ENCODE data around the gene APC2.
"Not testable (repeated sequence)": the region's sequence is repeated elsewhere in the genome, so short reads cannot be mapped to it uniquely, and the experiment has no call there.

DNA sequence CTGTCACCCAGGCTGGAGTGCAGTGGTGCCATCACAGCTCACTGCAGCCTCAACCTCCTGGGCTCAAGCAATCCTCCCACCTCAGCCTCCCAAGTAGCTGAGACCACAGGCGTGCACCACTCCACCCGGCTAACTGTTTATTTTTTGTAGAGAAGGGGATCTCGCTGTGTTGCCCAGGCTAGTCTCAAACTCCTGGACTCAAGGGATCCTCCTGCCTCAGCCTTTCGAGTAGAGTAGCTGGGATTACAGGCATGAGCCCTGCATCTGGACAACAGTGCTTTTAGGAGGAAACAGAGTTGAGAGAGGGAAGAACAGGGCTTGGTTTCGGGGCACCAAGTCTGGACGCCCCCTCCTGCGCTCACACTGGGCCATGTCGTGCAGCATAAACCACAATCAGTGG lies 69.9 kb downstream of the APC2 start:
- TF ChIP-seq POLR2AphosphoS5 (IDR thresholded peaks at IDR 0.05); EP300 (conservative IDR thresholded peaks at IDR 0.05; ENCODE audit: poor library complexity, severe bottlenecking); SMC3 (conservative IDR thresholded peaks at IDR 0.05; ENCODE audit: poor library complexity); TAF1 (IDR thresholded peaks at IDR 0.05; ENCODE audit: low read depth); RAD21 (conservative IDR thresholded peaks at IDR 0.05); MXI1 (conservative IDR thresholded peaks at IDR 0.05; ENCODE audit: poor library complexity, severe bottlenecking): not testable (repeated sequence)
- TF ChIP-seq, protein P1, sequence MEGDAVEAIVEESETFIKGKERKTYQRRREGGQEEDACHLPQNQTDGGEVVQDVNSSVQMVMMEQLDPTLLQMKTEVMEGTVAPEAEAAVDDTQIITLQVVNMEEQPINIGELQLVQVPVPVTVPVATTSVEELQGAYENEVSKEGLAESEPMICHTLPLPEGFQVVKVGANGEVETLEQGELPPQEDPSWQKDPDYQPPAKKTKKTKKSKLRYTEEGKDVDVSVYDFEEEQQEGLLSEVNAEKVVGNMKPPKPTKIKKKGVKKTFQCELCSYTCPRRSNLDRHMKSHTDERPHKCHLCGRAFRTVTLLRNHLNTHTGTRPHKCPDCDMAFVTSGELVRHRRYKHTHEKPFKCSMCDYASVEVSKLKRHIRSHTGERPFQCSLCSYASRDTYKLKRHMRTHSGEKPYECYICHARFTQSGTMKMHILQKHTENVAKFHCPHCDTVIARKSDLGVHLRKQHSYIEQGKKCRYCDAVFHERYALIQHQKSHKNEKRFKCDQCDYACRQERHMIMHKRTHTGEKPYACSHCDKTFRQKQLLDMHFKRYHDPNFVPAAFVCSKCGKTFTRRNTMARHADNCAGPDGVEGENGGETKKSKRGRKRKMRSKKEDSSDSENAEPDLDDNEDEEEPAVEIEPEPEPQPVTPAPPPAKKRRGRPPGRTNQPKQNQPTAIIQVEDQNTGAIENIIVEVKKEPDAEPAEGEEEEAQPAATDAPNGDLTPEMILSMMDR (IDR thresholded peaks at IDR 0.05; ENCODE audit: poor library complexity, severe bottlenecking): not testable (repeated sequence)

Measured in neural cell (in vitro differentiated cells).